ENCODE results near the gene ALMS1.
"Not testable (repeated sequence)": the region's sequence is repeated elsewhere in the genome, so short reads cannot be mapped to it uniquely, and the experiment has no call there.

ALMS1 gene

GRCh38 chr2:73385504-73386341, at the start of gene ALMS1:
Gene ALMS1, plus strand, starts transcription at chr2:73385836. Its CDS starts 33 bp downstream, at chr2:73385869.
- DNase-seq (ENCODE audit: low read depth): peak; percentile 89

DNA sequence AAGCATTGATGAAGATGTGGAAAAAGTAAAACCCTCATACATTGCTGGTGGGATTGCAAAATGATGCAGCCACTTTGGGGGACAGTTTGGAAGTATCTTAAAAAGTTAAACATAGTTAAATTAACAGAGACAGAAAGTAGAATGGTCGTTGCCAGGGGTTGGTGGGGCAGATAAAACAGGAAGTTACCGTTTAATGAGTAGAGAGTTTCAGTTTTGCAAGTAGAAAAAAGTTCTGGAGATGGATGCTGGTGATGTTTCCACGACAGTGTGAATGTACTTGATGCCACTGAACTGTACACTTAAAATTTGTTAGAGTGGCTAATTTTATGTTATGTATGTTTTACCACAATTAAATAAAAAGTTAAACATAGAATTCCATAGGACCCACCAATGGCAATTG, 47.8 kb upstream of the ALMS1 start:
- DNase-seq (ENCODE audit: low read depth): no peak

GRCh38 chr2:73339201-73339600, 46.4 kb upstream of the ALMS1 start:
- DNase-seq (ENCODE audit: low read depth): no peak

GRCh38 chr2:73341039-73341438, 44.6 kb upstream of the ALMS1 start:
- DNase-seq (ENCODE audit: low read depth): no peak

- no peak for DNase-seq (ENCODE audit: low read depth)
Measured at GRCh38 chr2:73343992-73344391, 41.6 kb upstream of the ALMS1 start.

- not testable (repeated sequence) for DNase-seq (ENCODE audit: low read depth)
Measured at GRCh38 chr2:73344747-73345146, 40.9 kb upstream of the ALMS1 start.

DNA sequence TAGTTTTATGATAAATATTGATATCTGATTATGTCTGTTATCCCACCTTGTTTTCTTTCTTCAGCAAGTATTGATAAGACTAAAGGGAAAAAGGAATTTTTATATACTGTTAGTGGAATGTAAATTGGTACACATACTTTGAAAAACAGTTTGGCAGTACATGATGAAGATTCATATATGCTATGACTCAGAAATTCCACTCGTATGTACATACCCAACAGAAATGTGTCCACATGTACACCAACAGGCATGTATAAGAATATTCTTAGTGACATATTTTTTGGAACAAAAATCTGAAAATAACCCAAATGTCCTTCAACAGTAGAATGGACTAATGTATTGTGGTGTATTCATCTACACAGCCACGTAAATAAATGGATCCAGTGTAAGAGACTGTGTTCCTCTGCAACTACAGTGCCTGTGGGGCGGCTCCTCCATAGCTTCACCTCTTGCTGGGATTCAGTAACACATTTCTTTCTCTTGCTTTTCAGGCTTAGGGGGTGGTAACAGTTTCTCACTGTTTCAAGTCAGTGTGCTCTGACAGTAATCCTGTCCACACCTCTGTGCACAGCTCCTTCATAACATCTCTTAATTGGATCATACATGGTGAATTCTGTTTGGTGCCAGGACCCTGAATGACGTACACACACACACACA, 35.5 kb upstream of the ALMS1 start:
- no peak for DNase-seq (ENCODE audit: low read depth)

- DNase-seq (ENCODE audit: low read depth): no peak
Measured at GRCh38 chr2:73356097-73356496, 29.5 kb upstream of the ALMS1 start.

- peak; percentile 5 for DNase-seq (ENCODE audit: low read depth)
Measured at GRCh38 chr2:73359915-73360697, 25.5 kb upstream of the ALMS1 start.

GRCh38 chr2:73366060-73366459, 19.6 kb upstream of the ALMS1 start:
- DNase-seq (ENCODE audit: low read depth): no peak

DNA sequence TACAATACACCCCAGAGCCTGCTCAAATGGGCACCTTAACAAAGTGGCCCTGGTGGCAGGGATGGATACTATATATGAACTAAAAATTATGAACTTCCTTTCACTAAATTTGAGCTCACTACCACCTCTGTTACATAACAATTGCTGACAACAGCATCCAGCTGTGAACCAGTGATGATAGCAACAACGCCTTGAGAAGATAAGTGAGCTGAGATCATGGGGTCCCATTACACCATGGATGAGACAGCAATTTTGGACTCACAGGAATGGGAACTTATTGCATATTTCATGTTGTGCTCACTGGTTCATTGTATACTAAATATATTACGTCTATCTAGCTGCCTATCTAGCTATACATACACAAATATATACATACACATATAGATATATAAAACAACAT, 16.9 kb upstream of the ALMS1 start:
- no peak for DNase-seq (ENCODE audit: low read depth)

- DNase-seq (ENCODE audit: low read depth): no peak
Measured at GRCh38 chr2:73370348-73370747, 15.3 kb upstream of the ALMS1 start.

- no peak for DNase-seq (ENCODE audit: low read depth)
Measured at GRCh38 chr2:73373344-73373743, 12.3 kb upstream of the ALMS1 start.

DNA sequence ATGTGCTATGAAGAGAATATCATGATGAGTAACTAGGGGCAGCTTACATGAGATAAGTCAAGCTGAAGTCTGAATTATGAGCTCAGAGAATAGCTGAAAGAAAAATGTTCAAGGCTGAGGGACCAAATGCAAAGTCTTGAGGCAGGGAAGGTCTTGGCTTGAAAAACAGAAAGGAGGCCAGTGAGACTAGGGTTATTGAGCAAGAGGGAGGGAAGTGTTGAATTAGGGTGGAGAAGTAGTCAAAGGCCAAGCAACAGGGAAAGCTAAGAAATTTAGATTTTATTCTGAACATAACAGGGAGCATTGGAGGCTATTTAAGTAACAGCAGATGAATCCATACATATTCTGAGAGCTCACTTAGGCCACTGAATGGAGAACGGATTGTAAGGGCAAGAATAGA, 11.4 kb upstream of the ALMS1 start:
- no peak for DNase-seq (ENCODE audit: low read depth)

DNA sequence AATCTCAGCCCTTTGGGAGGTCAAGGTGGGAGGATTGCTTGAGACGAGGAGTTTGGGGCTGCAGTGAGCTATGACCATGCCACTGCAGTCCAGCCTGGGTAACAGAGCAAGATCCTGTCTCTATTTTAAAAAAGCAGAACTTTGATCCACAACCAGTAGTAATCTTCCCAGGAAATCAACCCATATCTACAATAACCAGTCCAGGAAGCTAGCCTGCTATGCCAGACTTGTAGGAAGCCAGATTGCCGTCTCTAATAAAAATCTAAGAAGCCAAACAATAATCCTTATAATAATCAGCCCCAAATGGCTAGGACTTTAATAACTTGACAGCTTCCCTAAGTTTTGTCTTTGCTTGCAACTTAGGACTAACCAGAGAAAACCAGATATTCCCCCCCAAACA, 9.0 kb upstream of the ALMS1 start:
- no peak for DNase-seq (ENCODE audit: low read depth)

DNA sequence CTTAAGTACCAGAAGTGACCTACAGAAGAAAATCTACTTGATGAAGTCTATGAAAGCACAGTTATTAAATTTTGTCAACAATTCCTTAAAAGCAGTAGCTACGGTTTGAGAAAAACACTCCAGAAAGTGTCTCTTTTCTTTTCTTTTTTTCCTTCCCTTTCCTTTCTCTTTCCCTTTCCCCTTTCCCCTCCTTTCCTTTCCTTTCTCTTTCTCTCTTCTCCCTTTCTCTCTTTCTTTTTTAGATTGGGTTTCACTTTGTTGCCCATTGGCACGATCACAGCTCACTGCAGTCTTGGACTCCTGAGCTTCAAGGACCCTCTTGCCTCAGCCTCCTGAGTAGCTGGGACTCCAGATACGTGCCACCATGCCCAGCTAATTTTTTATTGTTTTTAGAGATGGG, 2.6 kb upstream of the ALMS1 start:
- no peak for DNase-seq (ENCODE audit: low read depth)

DNA sequence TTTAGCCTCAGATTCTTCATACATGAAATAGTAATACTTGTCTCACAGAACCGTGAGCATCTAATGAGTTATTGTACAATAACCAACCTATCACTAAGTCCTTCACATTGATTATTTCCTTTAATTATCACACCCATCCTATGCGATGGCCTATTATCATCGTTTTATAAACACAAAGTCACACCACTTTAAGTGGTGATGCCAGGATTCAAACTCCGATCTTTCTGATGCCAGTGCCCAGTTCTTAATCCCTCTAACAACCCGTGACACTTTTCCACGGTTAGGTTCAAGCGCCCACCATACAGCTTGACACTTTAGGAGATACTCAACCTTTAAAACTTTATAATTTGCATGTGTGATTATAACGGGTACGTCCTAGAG, 523 bp upstream of the ALMS1 start:
- peak; percentile 3 for DNase-seq (ENCODE audit: low read depth)

GRCh38 chr2:73386342-73386868, 769 bp downstream of the ALMS1 start:
- DNase-seq (ENCODE audit: low read depth): no peak

- no peak for DNase-seq (ENCODE audit: low read depth)
Measured at GRCh38 chr2:73386894-73387636, 1.4 kb downstream of the ALMS1 start.

DNA sequence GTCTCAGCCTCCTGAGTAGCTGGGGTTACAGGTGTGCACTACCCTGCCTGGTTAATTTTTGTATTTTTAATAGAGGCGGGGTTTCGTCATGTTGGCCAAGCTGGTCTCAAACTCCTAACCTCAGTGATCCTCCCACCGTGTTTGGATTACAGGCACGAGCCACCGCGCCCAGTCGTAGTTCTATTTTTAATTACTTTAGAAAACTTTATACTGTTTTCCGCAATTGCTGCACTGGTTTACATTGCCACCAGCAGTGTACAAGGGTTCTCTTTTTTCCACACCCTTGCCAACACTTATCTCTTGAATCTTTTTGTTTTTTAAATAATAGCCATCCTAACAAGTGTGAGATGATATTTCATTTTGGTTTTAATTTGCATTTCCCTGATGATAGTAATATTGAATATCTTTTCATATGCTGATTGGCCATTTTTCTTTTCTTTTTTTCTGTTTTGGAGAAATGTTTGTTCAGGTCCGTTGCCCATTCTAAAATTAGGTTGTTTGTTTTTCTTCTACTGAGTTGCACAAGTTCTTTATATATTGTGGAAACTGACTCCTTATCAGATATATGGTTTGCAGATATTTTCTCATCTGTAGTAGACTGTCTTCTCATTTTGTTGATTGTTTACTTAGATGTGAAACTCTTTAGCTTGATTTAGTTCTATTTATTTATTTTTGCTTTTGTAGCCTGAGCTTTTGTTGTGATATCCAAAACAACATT, 16.9 kb downstream of the ALMS1 start:
- no peak for DNase-seq (ENCODE audit: low read depth)

DNA sequence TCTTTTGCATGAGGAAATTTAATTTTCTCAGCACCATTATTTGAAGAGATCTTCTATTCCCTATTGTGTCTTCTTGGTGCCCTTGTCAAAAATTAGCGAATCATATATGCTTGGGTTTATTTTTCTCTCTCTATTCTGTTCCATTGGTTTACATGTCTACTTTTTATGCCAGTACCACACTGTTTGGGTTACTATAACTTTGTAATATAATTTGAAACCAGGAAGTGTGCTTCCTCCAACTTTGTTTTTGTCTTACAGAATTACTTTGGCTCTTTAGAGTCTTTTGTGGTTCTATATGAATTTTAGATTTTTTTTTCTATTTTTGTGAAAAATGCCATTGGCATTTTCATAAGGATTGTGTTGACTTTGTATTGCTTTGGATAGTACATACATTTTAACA, 17.6 kb downstream of the ALMS1 start:
- DNase-seq (ENCODE audit: low read depth): no peak
